AG09319 (cell line): Measurements from ENCODE around the gene RB1.

Source experiments
- DNase-seq: peaks from one replicate; pipeline ENCODE4 v3.0.0-alpha.2; 2010; ENCODE audit warnings: low read depth; ENCODE audit errors: extremely low read depth
- CTCF ChIP-seq: IDR thresholded peaks from 2 replicates; pipeline ENCODE4 v1.5.1; 2011; ENCODE audit warnings: low read depth, mild to moderate bottlenecking, inconsistent platforms, low read length, moderate library complexity

The RB1 gene

GRCh38 chr13:48386816-48387215 lies 83.3 kb downstream of the RB1 start:
- no peak for TF ChIP-seq CTCF
- no peak for DNase-seq

DNA sequence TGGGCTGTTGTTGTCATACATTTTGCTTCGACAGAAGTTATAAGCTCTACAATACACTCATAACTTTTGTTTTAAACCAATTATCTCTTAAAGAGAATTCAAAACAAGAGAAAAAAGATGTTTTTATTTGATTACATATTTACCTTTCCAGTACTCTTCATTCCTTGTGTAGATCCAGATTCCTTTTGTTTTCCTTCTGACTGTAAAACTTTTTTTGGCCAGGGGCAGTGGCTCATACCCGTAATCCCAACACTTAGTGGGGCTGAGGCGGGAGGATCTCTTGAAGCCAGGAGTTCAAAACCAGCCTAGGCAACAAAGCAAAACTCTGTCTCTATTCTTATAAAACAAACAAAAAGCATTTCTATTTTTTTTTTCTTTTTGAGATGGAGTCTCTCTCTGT lies 87.7 kb downstream of the RB1 start:
- TF ChIP-seq CTCF, result no peak
- DNase-seq, result no peak

GRCh38 chr13:48393030-48393697 lies 89.6 kb downstream of the RB1 start:
- no peak for DNase-seq
- no peak for TF ChIP-seq CTCF

DNA sequence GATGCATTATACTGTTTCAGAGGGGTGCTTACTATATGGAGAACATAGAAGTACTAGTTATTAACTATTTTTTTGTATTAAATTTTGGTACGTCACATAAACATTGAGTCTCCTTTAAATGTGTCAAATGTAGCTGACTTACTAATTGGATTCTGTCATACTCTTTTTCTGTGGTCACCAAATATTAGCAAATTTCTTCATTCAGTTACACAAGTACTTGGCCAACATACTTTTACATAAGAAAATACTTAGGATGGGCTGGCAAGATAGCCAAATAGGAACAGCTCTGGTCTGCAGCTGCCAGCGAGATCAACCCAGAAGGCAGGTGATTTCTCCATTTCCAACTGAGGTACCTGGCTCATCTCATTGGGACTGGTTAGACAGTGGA lies 90.1 kb downstream of the RB1 start:
- DNase-seq, result no peak
- TF ChIP-seq CTCF, result no peak

GRCh38 chr13:48397744-48398143 lies 94.2 kb downstream of the RB1 start:
- TF ChIP-seq CTCF, result no peak
- DNase-seq, result no peak

DNA sequence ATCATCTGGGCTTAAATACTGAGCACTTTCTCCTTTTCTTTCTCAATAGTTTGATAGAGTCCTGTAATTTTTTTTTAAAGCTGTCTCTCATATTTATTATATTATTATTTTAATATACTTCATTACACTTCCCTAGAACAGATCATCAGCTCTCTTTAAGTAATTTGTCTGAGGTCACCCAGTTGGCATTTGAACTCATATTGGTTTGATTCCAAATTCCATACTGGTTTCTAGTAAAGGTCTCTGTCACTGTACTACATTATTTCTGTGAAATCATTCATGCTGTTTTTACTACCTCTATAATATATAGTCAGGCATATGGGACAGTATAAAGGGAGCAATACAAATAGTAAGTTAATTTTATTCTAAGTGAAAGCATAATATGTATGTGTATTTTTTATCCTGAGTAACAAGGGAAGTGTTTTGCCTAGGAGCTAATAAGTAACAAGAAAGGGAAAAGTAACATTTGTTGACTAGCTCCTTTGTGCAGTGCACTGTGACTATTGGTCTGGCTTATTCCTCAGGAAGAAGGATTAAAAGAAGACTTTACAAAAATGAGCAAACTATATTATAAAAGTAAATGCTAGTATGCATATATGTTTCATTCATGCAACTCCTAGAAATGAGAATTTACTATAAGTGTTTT lies 95.0 kb downstream of the RB1 start:
- no peak for DNase-seq
- TF ChIP-seq CTCF, result no peak

- TF ChIP-seq CTCF, result no peak
- no peak for DNase-seq
Measured at GRCh38 chr13:48400090-48400694, 96.6 kb downstream of the RB1 start.
